IgD-negative memory B cell (primary cell): ENCODE results near the gene CALHM5. TPM values are rescaled to one million over a fixed set of nuclear protein-coding genes. Genes with fewer than 3 reads are reported as not detected.

ENCODE experiments used
- H3K27ac Mint-ChIP-seq, 3 donors: one replicate each; pipeline ENCODE4 v1.8.0; 2020 to 2022; ENCODE audit warnings: mild to moderate bottlenecking in 3 of 3, mixed read lengths in 3 of 3, moderate library complexity in 1 of 3
- H3K27me3 Mint-ChIP-seq: one replicate; pipeline ENCODE4 v1.8.0; 2021; ENCODE audit warnings: mixed read lengths
- H3K36me3 Mint-ChIP-seq: one replicate; pipeline ENCODE4 v1.8.0; 2020; ENCODE audit warnings: mild to moderate bottlenecking, mixed read lengths
- H3K4me1 Mint-ChIP-seq, 3 donors: one replicate each; pipeline ENCODE4 v1.8.0; 2020 to 2022; ENCODE audit warnings: mixed read lengths in 3 of 3, mild to moderate bottlenecking in 1 of 3
- H3K4me3 Mint-ChIP-seq, 4 donors: one replicate each; pipeline ENCODE4 v1.8.0; 2020 to 2022; ENCODE audit warnings: mild to moderate bottlenecking in 4 of 4, mixed read lengths in 4 of 4, moderate library complexity in 3 of 4
- H3K9me3 Mint-ChIP-seq, 3 donors: one replicate each; pipeline ENCODE4 v1.8.0; 2020 to 2021; ENCODE audit warnings: mixed read lengths in 3 of 3, mild to moderate bottlenecking in 1 of 3
- polyA plus RNA-seq: library from polyadenylated mRNA; unstranded; fragments of 300-500 nt; fragmentation: Illumina TruSeq; gene quantifications from one replicate; pipeline ENCODE4 v1.2.3, GENCODE V29; 2021

Gene CALHM5
- polyA plus RNA-seq, 1 donor from 2014 or later: not detected

DNA sequence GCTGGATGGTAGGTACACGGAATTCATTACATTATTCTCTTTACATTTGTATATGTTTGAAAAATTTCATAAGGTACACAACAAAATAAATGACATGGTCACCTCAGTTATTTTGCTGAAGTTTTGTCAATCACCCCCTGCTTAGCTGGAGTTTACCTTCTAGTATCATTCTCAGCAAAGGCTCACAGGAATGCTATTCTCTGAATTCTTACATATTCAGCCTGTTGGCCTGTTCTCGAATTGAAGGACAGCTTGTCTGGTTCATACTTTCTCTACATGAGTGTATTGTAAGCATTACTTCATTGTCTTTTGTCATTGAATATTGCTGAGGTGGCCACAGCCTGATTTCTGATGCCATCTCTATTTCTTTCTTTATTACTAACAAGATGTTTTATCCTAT, 12.8 kb downstream of the CALHM5 start:
- Mint-ChIP-seq H3K9me3 (no peaks in the 10 kb centered on the region), H3K27ac (no peak overlapping the region), H3K36me3 (no peaks in the 10 kb centered on the region), H3K4me3 (no peak overlapping the region), H3K4me1 (peaks cover 0 to 2% (median 0%) of the 10 kb centered on the region in 3 donors), H3K27me3 (no peaks in the 10 kb centered on the region)

DNA sequence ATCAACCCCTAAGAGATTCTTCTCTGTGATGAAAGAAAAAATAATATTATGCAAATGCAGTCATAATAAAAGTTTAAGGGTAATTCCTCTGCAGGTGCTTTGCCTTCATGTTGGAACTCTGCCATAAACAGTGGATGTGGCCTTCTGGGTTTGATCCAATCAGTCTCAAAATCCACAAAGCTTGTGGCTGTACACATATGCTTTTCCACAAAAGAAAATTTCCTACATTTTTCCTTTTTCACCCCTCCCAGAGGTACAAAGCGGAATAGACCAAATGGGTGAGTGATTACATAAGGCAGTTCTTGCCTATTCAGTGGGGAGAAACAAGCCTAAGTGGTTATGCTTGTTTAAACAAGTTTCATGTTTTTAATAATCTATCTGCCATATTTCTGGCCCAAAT, 16.7 kb downstream of the CALHM5 start:
- Mint-ChIP-seq H3K9me3 (no peaks in the 10 kb centered on the region), H3K27ac (no peak overlapping the region), H3K27me3 (peaks cover 2% of the 10 kb centered on the region), H3K4me3 (no peak overlapping the region), H3K36me3 (no peaks in the 10 kb centered on the region), H3K4me1 (peaks cover 7 to 12% (median 12%) of the 10 kb centered on the region in 3 donors)

DNA sequence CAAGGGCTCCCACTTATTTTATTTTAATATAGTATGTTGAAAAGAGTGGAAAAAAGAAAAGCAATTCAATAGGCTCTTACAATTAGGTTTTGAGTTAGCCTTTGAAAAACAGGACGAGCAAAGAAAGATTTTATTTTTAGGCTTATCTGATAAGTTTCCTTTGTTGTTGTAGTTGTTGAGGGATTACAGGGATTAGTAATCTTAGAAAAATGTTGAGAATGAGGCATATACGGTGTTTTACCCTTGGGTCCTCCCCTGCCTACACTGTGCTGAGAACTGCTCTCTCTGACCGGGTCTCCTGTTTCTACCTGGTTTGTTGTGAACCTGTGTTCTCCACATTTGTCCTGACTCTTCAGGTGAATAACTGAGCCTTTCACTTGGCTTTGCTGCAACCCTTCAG, 17.3 kb downstream of the CALHM5 start:
- Mint-ChIP-seq H3K4me3 (no peak overlapping the region), H3K9me3 (no peaks in the 10 kb centered on the region), H3K27ac (no peak overlapping the region), H3K4me1 (peaks cover 7 to 12% (median 12%) of the 10 kb centered on the region in 3 donors), H3K36me3 (no peaks in the 10 kb centered on the region), H3K27me3 (peaks cover 2% of the 10 kb centered on the region)

DNA sequence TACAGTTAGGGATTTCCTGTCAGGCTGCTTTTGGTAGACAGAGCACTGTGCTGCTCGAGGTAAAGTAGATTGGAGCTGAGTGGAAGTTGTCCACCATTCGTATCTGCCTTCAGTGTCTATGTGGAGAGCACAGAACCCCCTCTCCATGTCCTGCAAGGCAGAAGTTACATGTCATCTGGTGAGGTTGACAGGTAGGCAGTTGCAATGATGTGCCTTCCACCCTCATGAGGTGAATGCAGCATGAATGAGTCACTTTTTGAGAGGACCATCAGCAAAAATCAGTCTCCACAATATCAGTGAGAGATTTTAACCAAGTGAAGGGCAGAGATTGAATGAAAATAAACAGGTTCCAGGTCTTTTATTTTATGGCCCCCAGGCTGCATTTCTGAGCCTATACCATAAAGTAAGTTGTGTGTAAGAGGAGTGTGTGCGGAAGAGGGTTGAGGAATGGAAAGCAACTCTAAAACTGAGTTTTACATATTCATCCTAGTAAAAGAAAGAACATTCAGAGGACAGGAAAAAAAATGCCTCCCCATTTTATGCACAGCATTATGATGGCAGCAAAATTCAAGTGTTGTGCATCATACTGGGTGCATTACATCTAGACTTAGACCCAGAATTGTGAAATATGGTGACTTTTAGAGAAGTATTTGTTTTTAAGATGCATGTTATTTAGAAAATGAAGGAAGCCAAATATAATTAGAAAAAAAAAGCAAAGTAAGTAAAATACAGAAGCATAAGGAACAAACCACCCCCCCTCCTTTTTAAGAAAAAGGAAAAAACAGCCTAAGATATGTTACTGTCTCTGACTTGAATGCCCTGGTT, 18.2 kb downstream of the CALHM5 start:
- no peaks in the 10 kb centered on the region for H3K36me3 Mint-ChIP-seq
- H3K4me1 Mint-ChIP-seq: peaks cover 7 to 12% (median 12%) of the 10 kb centered on the region in 3 donors
- H3K27me3 Mint-ChIP-seq: peaks cover 2% of the 10 kb centered on the region
- no peak overlapping the region for H3K27ac Mint-ChIP-seq
- H3K4me3 Mint-ChIP-seq: no peak overlapping the region
- H3K9me3 Mint-ChIP-seq: no peaks in the 10 kb centered on the region

DNA sequence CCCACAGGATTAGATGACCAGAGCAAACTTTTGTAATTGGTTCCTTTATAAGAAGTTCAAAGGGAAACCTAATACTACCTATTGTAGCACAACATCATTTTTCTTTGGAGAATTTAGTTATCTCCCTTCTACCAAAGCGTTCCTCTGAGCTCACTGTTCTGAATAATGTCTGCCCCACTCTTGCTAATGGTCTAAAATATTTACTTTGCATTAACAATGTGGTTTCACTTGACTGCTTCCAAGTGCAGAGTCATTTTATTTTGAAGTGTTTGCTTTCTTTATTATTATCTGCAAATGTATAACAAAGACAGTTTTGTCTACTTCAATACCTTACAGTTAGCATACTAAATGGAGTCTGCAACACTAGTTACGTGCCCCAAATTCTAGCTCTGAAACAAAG, 19.0 kb downstream of the CALHM5 start:
- no peak overlapping the region for H3K4me3 Mint-ChIP-seq
- no peaks in the 10 kb centered on the region for H3K36me3 Mint-ChIP-seq
- H3K4me1 Mint-ChIP-seq: peaks cover 7 to 12% (median 12%) of the 10 kb centered on the region in 3 donors
- H3K27ac Mint-ChIP-seq: no peak overlapping the region
- peaks cover 2% of the 10 kb centered on the region for H3K27me3 Mint-ChIP-seq
- H3K9me3 Mint-ChIP-seq: no peaks in the 10 kb centered on the region

DNA sequence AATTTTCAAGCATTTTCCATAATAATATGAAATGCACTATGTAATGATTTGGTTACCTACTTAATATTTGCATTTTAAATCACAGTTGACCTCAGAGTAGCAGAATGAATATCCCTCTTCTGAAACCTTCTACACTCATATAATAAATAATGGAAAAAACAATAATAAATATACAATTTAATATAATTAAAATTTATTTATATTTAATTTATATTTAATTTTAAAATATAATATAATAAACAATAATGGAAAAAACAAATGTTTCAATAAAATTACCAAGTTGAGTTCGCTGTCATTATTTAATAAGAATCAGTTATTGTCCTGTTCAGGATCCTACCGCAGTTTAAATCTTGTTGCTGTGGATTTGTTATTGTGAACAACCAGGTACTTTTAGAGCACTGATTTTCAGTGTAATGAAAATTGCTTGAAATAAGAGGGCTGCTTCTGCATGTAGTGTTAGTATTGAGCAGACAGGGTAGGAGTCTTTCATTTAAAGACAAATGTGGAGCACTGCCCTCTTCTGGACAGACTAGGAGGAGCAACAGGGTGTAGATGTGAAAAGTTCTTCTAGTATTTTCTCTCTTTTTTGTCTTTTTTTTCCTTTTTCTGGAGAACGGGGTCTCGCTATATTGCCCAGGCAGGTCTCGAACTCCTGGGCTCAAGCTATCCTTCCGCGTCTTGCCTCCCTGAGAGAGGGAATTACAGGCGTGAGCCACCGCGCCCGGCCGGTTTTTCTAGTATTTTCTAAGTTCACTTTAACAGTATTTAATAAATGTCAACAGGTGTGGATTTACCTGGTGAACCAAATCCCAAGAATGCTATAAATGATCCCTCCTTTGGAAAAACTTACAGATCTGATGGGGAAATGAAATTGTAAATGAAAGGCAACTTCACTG, 20.5 kb downstream of the CALHM5 start:
- Mint-ChIP-seq H3K27me3 (peaks cover 2% of the 10 kb centered on the region), H3K36me3 (no peaks in the 10 kb centered on the region), H3K27ac (no peak overlapping the region), H3K4me1 (peaks cover 9 to 16% (median 12%) of the 10 kb centered on the region in 3 donors), H3K9me3 (no peaks in the 10 kb centered on the region), H3K4me3 (no peak overlapping the region)

DNA sequence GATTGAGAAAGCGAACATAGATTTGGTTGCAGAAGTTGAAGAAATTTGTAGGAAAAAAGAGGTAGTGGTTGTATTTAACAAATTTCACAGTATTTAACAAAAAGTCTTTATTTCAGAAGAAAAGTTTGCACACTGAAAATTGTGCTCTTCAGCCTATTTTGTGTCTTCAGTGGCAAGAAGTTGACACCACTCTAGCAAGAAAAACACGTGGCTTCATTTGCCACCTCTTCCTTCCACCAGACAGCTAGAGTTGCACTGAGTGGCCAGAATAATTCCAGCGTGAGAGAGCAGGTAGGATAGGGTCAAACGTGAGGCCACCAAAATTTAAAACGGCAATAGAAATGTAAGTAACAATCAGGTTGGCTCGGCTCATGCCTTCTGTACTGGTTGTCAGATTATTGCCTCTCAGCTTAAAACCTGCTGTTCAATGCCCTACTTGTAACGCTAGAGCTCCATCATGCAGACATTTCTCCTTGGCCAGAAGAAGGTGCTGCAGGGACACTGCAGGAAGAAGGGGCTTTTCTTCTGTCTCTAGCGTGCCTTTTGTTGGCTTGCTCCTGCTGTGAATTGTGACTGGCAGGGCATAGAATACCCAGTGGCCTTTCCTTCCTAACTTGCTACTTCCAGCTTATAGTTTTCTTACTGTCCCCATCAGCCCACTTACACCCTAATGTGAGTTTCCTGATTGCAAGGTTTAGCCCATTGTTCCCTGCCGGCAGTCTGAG, 22.0 kb downstream of the CALHM5 start:
- Mint-ChIP-seq H3K4me1 (peaks cover 8 to 16% (median 12%) of the 10 kb centered on the region in 3 donors), H3K4me3 (no peak overlapping the region), H3K27me3 (peaks cover 2% of the 10 kb centered on the region), H3K36me3 (no peaks in the 10 kb centered on the region), H3K27ac (no peak overlapping the region), H3K9me3 (no peaks in the 10 kb centered on the region)

DNA sequence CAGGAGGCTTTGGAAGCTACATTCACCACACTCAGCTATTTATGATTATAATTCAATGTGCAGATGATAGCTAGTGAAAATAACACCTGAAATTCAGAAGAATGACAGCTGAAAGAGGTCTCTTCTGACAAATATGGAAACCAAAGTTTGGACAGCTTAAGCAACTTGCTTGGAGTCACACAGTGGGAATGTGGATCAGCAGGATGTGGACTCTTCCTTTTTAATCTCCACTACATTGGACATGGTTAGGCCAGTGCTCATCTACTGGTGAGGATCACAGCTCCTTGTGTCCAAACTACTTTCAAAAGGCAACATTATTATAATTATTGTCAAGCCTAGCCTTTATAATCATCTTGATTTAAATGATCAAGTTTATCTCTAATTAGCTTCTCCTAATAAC, 23.7 kb downstream of the CALHM5 start:
- no peak overlapping the region for H3K27ac Mint-ChIP-seq
- peaks cover 2% of the 10 kb centered on the region for H3K27me3 Mint-ChIP-seq
- no peaks in the 10 kb centered on the region for H3K9me3 Mint-ChIP-seq
- H3K4me1 Mint-ChIP-seq: peaks cover 5 to 16% (median 10%) of the 10 kb centered on the region in 3 donors
- H3K4me3 Mint-ChIP-seq: no peak overlapping the region
- H3K36me3 Mint-ChIP-seq: no peaks in the 10 kb centered on the region

DNA sequence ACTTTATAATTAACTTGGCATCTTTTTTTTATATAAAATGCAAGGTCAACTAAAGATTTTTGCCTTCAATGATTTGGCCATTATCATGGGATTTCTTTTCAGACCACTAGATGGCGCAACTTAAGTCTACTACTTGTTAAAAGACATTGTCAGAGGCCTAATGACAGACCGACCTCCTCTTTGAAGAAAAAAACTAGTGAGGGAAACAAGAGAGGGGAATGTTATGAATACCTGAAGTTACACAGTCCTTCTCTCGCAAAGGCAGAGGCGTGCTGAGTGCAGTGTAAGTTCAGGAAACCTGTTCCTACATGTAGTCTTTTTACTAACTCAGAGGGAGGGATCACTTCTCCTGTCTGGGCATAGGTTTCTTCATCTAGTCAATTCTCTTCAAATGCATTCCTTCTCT, 24.8 kb downstream of the CALHM5 start:
- H3K4me3 Mint-ChIP-seq: no peak overlapping the region
- no peak overlapping the region for H3K27ac Mint-ChIP-seq
- H3K36me3 Mint-ChIP-seq: no peaks in the 10 kb centered on the region
- no peaks in the 10 kb centered on the region for H3K9me3 Mint-ChIP-seq
- H3K4me1 Mint-ChIP-seq: peaks cover 4 to 9% (median 4%) of the 10 kb centered on the region in 3 donors
- peaks cover 2% of the 10 kb centered on the region for H3K27me3 Mint-ChIP-seq

DNA sequence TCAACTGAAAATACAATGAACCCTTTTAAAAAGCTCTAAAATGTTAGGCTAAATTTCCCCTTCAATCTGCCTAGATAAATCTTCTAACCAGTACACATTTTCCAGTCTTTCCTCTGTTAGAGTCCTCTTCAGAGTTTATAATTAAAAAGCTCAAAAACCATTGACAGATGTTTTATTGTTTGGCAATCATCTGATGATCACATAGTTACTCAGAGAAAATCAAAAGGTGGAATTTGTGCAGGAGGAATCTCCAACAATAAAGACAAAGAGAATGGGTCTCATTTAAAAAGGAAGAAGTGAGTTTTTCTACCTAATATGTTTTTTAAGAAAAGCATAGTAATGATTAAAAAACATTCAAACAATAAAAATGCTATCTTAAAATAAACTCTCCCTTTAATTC, 31.0 kb downstream of the CALHM5 start:
- Mint-ChIP-seq H3K27ac (no peak overlapping the region), H3K36me3 (no peaks in the 10 kb centered on the region), H3K4me1 (no peaks in the 10 kb centered on the region), H3K27me3 (peaks cover 1% of the 10 kb centered on the region), H3K9me3 (no peaks in the 10 kb centered on the region), H3K4me3 (no peak overlapping the region)

DNA sequence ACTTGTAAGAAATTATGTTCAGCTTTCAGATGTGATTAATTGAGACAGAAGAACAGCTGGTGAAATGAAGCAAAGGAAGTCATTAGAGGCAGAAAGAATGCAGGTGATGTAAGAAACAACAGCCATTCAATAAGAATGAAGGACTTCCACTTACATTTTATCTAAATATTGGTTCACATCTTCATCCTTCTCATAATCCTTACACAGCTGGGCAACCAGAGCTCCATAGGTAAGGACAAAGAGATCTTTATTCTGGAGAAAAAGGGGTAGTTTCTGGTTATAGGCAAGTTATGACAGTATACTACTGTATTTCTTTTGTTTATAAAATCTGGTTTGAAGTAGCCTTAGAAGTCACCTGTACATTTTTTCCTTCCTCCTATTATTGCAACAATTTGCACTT, 31.7 kb downstream of the CALHM5 start:
- Mint-ChIP-seq H3K27me3 (peaks cover 1% of the 10 kb centered on the region), H3K27ac (no peak overlapping the region), H3K4me1 (no peaks in the 10 kb centered on the region), H3K9me3 (no peaks in the 10 kb centered on the region), H3K36me3 (no peaks in the 10 kb centered on the region), H3K4me3 (no peak overlapping the region)

DNA sequence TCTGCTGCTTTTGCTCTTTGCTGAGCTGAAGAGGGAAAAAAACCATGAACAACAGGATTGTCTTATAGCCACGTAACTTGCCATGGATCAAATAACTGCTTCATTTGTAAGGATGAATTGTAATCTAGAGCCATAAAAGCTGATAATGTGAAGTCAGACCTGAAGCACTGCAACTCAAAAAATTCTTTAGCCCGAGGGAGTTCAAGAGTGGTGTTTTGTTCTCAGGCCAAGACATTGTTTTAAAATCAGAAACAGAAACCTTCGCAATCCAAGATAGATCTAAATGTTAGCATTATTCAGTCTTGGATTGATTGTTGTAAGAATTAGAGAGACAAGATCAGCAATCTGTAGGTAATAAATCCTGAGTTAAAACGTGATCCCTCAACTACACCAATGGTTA, 34.2 kb downstream of the CALHM5 start, which contains the start of gene TRAPPC3L:
TRAPPC3L (minus strand) TSS at position 34 of the 400 bp plus-strand sequence. CDS start 170 bp downstream, outside the sequence.
- Mint-ChIP-seq H3K27ac (no peak within 1 kb of the TSS), H3K4me3 (no peak within 1 kb of the TSS), H3K4me1 (no peaks in the 10 kb centered on the region), H3K9me3 (no peaks in the 10 kb centered on the region), H3K36me3 (no peaks in the 10 kb centered on the region), H3K27me3 (peaks cover 1% of the 10 kb centered on the region)

DNA sequence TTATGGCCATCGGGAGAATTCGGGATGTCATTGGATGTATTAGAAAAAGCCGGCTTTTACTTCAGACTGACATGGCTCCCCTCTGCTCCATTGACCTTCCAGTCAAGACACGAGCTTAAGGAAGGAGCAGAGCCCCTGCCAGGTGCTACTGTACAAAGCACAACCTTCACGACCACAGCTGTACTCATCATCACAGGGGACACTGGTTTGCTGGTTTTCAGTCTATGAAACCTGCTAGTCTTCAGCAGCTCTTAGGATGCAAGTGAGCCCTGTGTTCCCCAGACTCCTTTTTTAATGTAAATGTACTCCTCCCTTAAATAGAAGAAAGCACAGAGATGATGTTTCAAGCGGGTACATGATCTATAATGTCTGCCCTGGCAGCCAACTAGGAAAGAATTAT, 35.9 kb downstream of the CALHM5 start:
- no peak overlapping the region for H3K4me3 Mint-ChIP-seq
- H3K4me1 Mint-ChIP-seq: no peaks in the 10 kb centered on the region
- H3K27ac Mint-ChIP-seq: no peak overlapping the region
- no peaks in the 10 kb centered on the region for H3K36me3 Mint-ChIP-seq
- no peaks in the 10 kb centered on the region for H3K9me3 Mint-ChIP-seq
- H3K27me3 Mint-ChIP-seq: peaks cover 5% of the 10 kb centered on the region

DNA sequence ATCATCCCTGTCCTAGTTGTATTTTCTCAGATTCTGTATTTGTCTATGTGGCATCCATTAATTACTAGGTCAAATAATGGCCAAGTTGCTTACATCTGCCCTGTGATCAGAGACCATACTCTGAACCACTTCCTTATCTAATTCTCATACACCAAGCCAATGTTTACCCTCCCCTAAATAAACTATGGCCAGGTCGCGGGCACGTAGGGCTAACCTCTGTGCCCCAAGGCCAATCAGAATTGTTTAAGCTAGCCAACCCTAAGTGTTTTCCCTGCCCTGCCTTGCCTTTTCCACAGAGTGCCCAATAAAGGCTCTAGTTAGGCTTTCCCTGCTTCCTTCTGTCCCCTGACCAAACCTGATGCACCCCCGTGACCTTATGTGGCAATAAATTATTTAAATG, 39.4 kb downstream of the CALHM5 start:
- H3K27me3 Mint-ChIP-seq: peaks cover 8% of the 10 kb centered on the region
- no peak overlapping the region for H3K4me3 Mint-ChIP-seq
- H3K4me1 Mint-ChIP-seq: no peaks in the 10 kb centered on the region
- H3K9me3 Mint-ChIP-seq: no peaks in the 10 kb centered on the region
- H3K36me3 Mint-ChIP-seq: no peaks in the 10 kb centered on the region
- no peak overlapping the region for H3K27ac Mint-ChIP-seq

DNA sequence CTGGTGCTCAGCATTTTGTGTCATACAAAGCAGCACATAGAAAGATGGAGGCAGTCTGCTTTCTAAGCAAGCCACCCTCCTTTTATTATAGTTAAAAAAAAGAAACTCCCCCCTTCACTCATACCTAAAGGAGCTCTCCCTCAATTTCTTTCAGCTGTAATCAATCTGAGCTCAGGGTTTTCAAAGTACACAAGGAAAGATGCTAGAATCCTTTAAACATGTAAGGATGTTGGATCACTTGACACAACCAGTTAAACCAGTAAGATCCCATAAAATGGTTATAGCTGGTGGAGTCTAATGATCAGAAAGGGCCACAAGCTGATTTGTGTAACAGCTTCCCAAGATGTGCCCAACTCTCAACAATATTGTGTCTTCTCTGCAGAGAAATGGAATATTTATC, 42.0 kb downstream of the CALHM5 start, which contains the start of gene CALHM4:
CALHM4 (plus strand) TSS at position 301 of the 400 bp plus-strand sequence; CDS start at position 344, 43 bp downstream.
- H3K4me3 Mint-ChIP-seq: no peak within 1 kb of the TSS
- H3K4me1 Mint-ChIP-seq: no peaks in the 10 kb centered on the region
- no peaks in the 10 kb centered on the region for H3K9me3 Mint-ChIP-seq
- H3K36me3 Mint-ChIP-seq: peaks cover 1% of the 10 kb centered on the region
- H3K27ac Mint-ChIP-seq: no peak within 1 kb of the TSS
- H3K27me3 Mint-ChIP-seq: peaks cover 9% of the 10 kb centered on the region
